Adrenal gland (tissue), 5 donors: ENCODE results near the gene ERMP1.

Experiments
- POLR2A ChIP-seq, 2 donors: fragments of 450-650 bp; IDR thresholded peaks; one replicate each; pipeline ENCODE4 v1.6.1; 2017; ENCODE audit warnings: antibody characterized with exemption in 2 of 2, mild to moderate bottlenecking in 2 of 2, moderate library complexity in 1 of 2
- TF ChIP-seq, protein P1 (sequence below), 6 experiments: fragments of 450-650 bp in 4 of 6; fragments of 200-600 bp in 2 of 6; sonication (generic) in 1 of 6; IDR thresholded peaks; 1 replicate in 5 of 6; 2 replicates in 1 of 6; pipeline versions ENCODE4 v1.5.1 to v1.8.0; 2016 to 2021; ENCODE audit warnings: antibody characterized with exemption in 6 of 6, mild to moderate bottlenecking in 2 of 6, moderate library complexity in 1 of 6
- donor health status: DM: no; HTN: no; CAD: no.

DNA sequence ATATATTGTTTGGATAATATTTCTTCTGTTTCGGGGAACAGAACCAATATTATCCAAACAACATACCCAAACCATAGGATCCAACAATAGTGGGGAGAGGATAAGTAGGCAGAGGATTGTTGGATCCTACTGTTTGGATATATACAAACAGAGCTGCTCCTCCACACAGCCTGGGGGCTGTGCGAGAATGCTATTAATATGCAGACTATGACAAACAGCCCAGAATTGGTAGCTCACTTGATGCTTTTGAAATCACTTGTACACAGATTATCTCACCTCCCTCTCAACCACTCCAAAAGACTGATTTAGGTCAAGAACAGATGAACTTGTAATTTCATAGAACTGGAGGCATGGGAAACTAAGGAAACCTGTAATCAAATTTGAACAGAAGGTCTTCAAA, 33.4 kb upstream of the ERMP1 start:
- no peak for TF ChIP-seq POLR2A (IDR thresholded peaks at IDR 0.05)
- TF ChIP-seq, protein P1, sequence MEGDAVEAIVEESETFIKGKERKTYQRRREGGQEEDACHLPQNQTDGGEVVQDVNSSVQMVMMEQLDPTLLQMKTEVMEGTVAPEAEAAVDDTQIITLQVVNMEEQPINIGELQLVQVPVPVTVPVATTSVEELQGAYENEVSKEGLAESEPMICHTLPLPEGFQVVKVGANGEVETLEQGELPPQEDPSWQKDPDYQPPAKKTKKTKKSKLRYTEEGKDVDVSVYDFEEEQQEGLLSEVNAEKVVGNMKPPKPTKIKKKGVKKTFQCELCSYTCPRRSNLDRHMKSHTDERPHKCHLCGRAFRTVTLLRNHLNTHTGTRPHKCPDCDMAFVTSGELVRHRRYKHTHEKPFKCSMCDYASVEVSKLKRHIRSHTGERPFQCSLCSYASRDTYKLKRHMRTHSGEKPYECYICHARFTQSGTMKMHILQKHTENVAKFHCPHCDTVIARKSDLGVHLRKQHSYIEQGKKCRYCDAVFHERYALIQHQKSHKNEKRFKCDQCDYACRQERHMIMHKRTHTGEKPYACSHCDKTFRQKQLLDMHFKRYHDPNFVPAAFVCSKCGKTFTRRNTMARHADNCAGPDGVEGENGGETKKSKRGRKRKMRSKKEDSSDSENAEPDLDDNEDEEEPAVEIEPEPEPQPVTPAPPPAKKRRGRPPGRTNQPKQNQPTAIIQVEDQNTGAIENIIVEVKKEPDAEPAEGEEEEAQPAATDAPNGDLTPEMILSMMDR (IDR thresholded peaks at IDR 0.05): no peak
